ENCODE measurements around the gene HCRT.

- no peak for TF ChIP-seq SP1 (IDR thresholded peaks at IDR 0.05; ENCODE audit: low read depth, low read length)
- TF ChIP-seq CEBPB (IDR thresholded peaks at IDR 0.05; ENCODE audit: low read depth, low read length): no peak
- TF ChIP-seq, protein P1, sequence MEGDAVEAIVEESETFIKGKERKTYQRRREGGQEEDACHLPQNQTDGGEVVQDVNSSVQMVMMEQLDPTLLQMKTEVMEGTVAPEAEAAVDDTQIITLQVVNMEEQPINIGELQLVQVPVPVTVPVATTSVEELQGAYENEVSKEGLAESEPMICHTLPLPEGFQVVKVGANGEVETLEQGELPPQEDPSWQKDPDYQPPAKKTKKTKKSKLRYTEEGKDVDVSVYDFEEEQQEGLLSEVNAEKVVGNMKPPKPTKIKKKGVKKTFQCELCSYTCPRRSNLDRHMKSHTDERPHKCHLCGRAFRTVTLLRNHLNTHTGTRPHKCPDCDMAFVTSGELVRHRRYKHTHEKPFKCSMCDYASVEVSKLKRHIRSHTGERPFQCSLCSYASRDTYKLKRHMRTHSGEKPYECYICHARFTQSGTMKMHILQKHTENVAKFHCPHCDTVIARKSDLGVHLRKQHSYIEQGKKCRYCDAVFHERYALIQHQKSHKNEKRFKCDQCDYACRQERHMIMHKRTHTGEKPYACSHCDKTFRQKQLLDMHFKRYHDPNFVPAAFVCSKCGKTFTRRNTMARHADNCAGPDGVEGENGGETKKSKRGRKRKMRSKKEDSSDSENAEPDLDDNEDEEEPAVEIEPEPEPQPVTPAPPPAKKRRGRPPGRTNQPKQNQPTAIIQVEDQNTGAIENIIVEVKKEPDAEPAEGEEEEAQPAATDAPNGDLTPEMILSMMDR (IDR thresholded peaks at IDR 0.05; ENCODE audit: control extremely low read depth in 1 of 3, insufficient read depth in 1 of 3, low read depth in 1 of 3, low read length in 3 of 3): no peak
- TF ChIP-seq TAF1 (IDR thresholded peaks at IDR 0.05; ENCODE audit: low read depth, low read length): no peak
Measured at GRCh38 chr17:42179335-42179734, 5.9 kb downstream of the HCRT start.

Measured in H1 (cell line).